GM21515 (cell line): ENCODE data around the gene NYAP2.

ENCODE experiments used
- ATAC-seq: cut with Tn5 transposase; IDR thresholded peaks from one replicate; pipeline ENCODE4 v1.9.1; 2021; ENCODE audit not compliant: unreplicated experiment

Gene NYAP2

GRCh38 chr2:225543626-225544025, 144.1 kb downstream of the NYAP2 start:
- no peak for ATAC-seq

- no peak for ATAC-seq
These were observed 157.0 kb downstream of the NYAP2 start for GRCh38 chr2:225556461-225556860.

GRCh38 chr2:225558399-225559071, 159.0 kb downstream of the NYAP2 start:
- ATAC-seq: no peak

- no peak for ATAC-seq
These were observed 159.5 kb downstream of the NYAP2 start for GRCh38 chr2:225559072-225559415.

- ATAC-seq: no peak
These were observed 167.3 kb downstream of the NYAP2 start for GRCh38 chr2:225566798-225567197.

- ATAC-seq: no peak
These were observed 170.5 kb downstream of the NYAP2 start for GRCh38 chr2:225569995-225570394.

- ATAC-seq: no peak
These were observed 174.1 kb downstream of the NYAP2 start for GRCh38 chr2:225573603-225574002.

GRCh38 chr2:225574582-225575138, 175.2 kb downstream of the NYAP2 start:
- ATAC-seq: no peak

GRCh38 chr2:225581135-225581534, 181.6 kb downstream of the NYAP2 start:
- no peak for ATAC-seq

- no peak for ATAC-seq
These were observed 182.4 kb downstream of the NYAP2 start for GRCh38 chr2:225581906-225582305.

- ATAC-seq: no peak
These were observed 183.0 kb downstream of the NYAP2 start for GRCh38 chr2:225582355-225583116.

GRCh38 chr2:225584796-225585195, 185.3 kb downstream of the NYAP2 start:
- ATAC-seq: no peak

- ATAC-seq: no peak
These were observed 191.4 kb downstream of the NYAP2 start for GRCh38 chr2:225590932-225591331.

GRCh38 chr2:225597911-225598310, 198.4 kb downstream of the NYAP2 start:
- no peak for ATAC-seq

- no peak for ATAC-seq
These were observed 198.9 kb downstream of the NYAP2 start for GRCh38 chr2:225598426-225598825.

GRCh38 chr2:225598897-225599296, 199.4 kb downstream of the NYAP2 start:
- no peak for ATAC-seq

GRCh38 chr2:225599856-225600255, 200.3 kb downstream of the NYAP2 start:
- no peak for ATAC-seq

GRCh38 chr2:225600444-225600843, 200.9 kb downstream of the NYAP2 start:
- ATAC-seq: peak; percentile 56

- no peak for ATAC-seq
These were observed 201.4 kb downstream of the NYAP2 start for GRCh38 chr2:225600865-225601264.

GRCh38 chr2:225602205-225602604, 202.7 kb downstream of the NYAP2 start:
- ATAC-seq: no peak

- no peak for ATAC-seq
These were observed 208.6 kb downstream of the NYAP2 start for GRCh38 chr2:225608136-225608535.

- ATAC-seq: no peak
These were observed 213.1 kb downstream of the NYAP2 start for GRCh38 chr2:225612636-225613035.
